Measurements from ENCODE around the gene ZNF331.

GRCh38 chr19:53506728-53507127 is 31.2 kb upstream of the ZNF331 start:
- TF ChIP-seq, protein P1, sequence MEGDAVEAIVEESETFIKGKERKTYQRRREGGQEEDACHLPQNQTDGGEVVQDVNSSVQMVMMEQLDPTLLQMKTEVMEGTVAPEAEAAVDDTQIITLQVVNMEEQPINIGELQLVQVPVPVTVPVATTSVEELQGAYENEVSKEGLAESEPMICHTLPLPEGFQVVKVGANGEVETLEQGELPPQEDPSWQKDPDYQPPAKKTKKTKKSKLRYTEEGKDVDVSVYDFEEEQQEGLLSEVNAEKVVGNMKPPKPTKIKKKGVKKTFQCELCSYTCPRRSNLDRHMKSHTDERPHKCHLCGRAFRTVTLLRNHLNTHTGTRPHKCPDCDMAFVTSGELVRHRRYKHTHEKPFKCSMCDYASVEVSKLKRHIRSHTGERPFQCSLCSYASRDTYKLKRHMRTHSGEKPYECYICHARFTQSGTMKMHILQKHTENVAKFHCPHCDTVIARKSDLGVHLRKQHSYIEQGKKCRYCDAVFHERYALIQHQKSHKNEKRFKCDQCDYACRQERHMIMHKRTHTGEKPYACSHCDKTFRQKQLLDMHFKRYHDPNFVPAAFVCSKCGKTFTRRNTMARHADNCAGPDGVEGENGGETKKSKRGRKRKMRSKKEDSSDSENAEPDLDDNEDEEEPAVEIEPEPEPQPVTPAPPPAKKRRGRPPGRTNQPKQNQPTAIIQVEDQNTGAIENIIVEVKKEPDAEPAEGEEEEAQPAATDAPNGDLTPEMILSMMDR (optimal IDR thresholded peaks at IDR 0.05 in 1 of 3, IDR thresholded peaks at IDR 0.05 in 1 of 3, conservative IDR thresholded peaks at IDR 0.05 in 1 of 3; ENCODE audit: extremely low read depth in 1 of 3, insufficient read depth in 2 of 3, low read length in 3 of 3): no peak
- no peak for TF ChIP-seq EZH2 (IDR thresholded peaks at IDR 0.05; ENCODE audit: low read length)

All from keratinocyte (primary cell).